H1 (cell line): ENCODE results near the gene EPHB3. TPM values are rescaled to one million over a fixed set of nuclear protein-coding genes. Genes with fewer than 3 reads are reported as not detected.

ENCODE experiments used
- CTCF ChIA-PET: fragments of 300-600 bp; sonication (Branson Sonifier 250); formaldehyde crosslinking; loops from one replicate; lab custom pipeline; 2021; ENCODE audit not compliant: partially characterized antibody; lab: Charles Lee
- POLR2A ChIA-PET: fragments of 300-600 bp; sonication (Branson Sonifier 250); formaldehyde crosslinking; loops from one replicate; lab custom pipeline; 2021; ENCODE audit warnings: inconsistent platforms; ENCODE audit not compliant: partially characterized antibody; lab: Charles Lee
- DNase-seq, 2 experiments: peaks; one replicate each; pipeline versions ENCODE4 v3.0.0 to v3.0.0-alpha.2; 2010 to 2022; ENCODE audit warnings: low spot score in 2 of 2, low read depth in 1 of 2, mixed read lengths in 1 of 2
- FAIRE-seq: peaks from 2 replicates; lab custom pipeline; 2011; peaks lifted over from hg19 to GRCh38; lab: Jason Lieb, UNC
- H2AFZ ChIP-seq: 2 replicates; pipeline ENCODE4 v1.8.1; 2012; ENCODE audit warnings: low read length, inconsistent platforms
- H2AK5ac ChIP-seq: 2 replicates; pipeline ENCODE4 v1.6.1; 2013; ENCODE audit warnings: low read depth, low read length
- H2BK120ac ChIP-seq: replicated peaks from 2 replicates; pipeline ENCODE3; 2013; ENCODE audit warnings: low read depth, low read length, inconsistent platforms
- H2BK12ac ChIP-seq: 2 replicates; pipeline ENCODE4 v1.6.1; 2013; ENCODE audit warnings: low read depth, low read length
- H2BK15ac ChIP-seq: 2 replicates; pipeline ENCODE4 v1.6.1; 2013; ENCODE audit warnings: low read length
- H2BK20ac ChIP-seq: 2 replicates; pipeline ENCODE4 v1.6.1; 2013; ENCODE audit warnings: low read length
- H2BK5ac ChIP-seq: 2 replicates; pipeline ENCODE4 v1.6.1; 2013; ENCODE audit warnings: low read depth, low read length
- H3K14ac ChIP-seq: 2 replicates; pipeline ENCODE4 v1.6.1; 2013; ENCODE audit warnings: inconsistent platforms; ENCODE audit not compliant: insufficient read length
- H3K18ac ChIP-seq: 2 replicates; pipeline ENCODE4 v1.6.1; 2013; ENCODE audit warnings: low read length; ENCODE audit errors: extremely low read depth
- H3K23ac ChIP-seq: 2 replicates; pipeline ENCODE4 v1.6.1; 2013; ENCODE audit warnings: inconsistent platforms; ENCODE audit not compliant: insufficient read length
- H3K23me2 ChIP-seq: 2 replicates; pipeline ENCODE4 v1.6.1; 2013; ENCODE audit warnings: low read depth, low read length
- H3K27ac ChIP-seq: 2 replicates; pipeline ENCODE4 v1.6.1; 2011; ENCODE audit warnings: low read depth, low read length, inconsistent platforms
- H3K27me3 ChIP-seq, 4 experiments: replicated peaks in 1 of 4; 1 replicate in 1 of 4; 2 replicates in 3 of 4; pipeline versions ENCODE4 v1.6.1 to v1.8.1; 2011 to 2013; ENCODE audit warnings: low read length in 3 of 4, mild to moderate bottlenecking in 3 of 4, inconsistent platforms in 2 of 4, mixed read lengths in 2 of 4, moderate library complexity in 1 of 4; ENCODE audit not compliant: control insufficient read depth in 3 of 4, insufficient read depth in 3 of 4; ENCODE audit errors: extremely low read depth in 1 of 4
- H3K36me3 ChIP-seq, 4 experiments: 2 replicates each; pipeline versions ENCODE4 v1.6.1 to v1.8.1; 2011 to 2013; ENCODE audit warnings: mild to moderate bottlenecking in 4 of 4, low read length in 3 of 4, moderate library complexity in 2 of 4, control low read depth in 1 of 4, inconsistent platforms in 1 of 4; ENCODE audit not compliant: insufficient read depth in 4 of 4, control insufficient read depth in 2 of 4
- H3K4ac ChIP-seq: replicated peaks from 2 replicates; pipeline ENCODE3; 2013; ENCODE audit warnings: low read length, low read depth, mixed read lengths, inconsistent platforms; ENCODE audit not compliant: insufficient read length
- H3K4me1 ChIP-seq, 4 experiments: replicated peaks in 1 of 4; 1 replicate in 1 of 4; 2 replicates in 3 of 4; pipeline versions ENCODE4 v1.6.1 to v1.8.1; 2011 to 2013; ENCODE audit warnings: low read length in 3 of 4, inconsistent platforms in 2 of 4, mixed read lengths in 1 of 4; ENCODE audit not compliant: insufficient read depth in 4 of 4, control insufficient read depth in 3 of 4
- H3K4me2 ChIP-seq, 2 experiments: 2 replicates each; pipeline versions ENCODE4 v1.6.1 to v1.8.1; 2011 to 2013; ENCODE audit warnings: low read depth in 2 of 2, low read length in 2 of 2, control low read depth in 1 of 2, inconsistent platforms in 1 of 2, mild to moderate bottlenecking in 1 of 2; ENCODE audit not compliant: insufficient read depth in 1 of 2
- H3K4me3 ChIP-seq, 4 experiments: fragments of 200-600, 300-600 bp in 1 of 4; sonication (generic), shearing (Covaris generic), sonication (Bioruptor Twin) in 1 of 4; 2 replicates each; pipeline versions ENCODE4 v1.5.1 to v1.8.1; 2011 to 2016; ENCODE audit warnings: low read length in 4 of 4, low read depth in 3 of 4, control low read depth in 2 of 4, inconsistent platforms in 2 of 4, mild to moderate bottlenecking in 2 of 4, mixed read lengths in 1 of 4, moderate library complexity in 1 of 4; ENCODE audit not compliant: insufficient read depth in 2 of 4; ENCODE audit errors: extremely low read depth in 1 of 4
- H3K56ac ChIP-seq: replicated peaks from 2 replicates; pipeline ENCODE3; 2013; ENCODE audit warnings: low read depth, mild to moderate bottlenecking, mixed read lengths, low read length, inconsistent platforms; ENCODE audit not compliant: insufficient read length
- H3K79me1 ChIP-seq: 2 replicates; pipeline ENCODE4 v1.6.1; 2013; ENCODE audit warnings: low read depth, low read length, control low read depth
- H3K79me2 ChIP-seq, 2 experiments: 2 replicates each; pipeline versions ENCODE4 v1.6.1 to v1.8.1; 2012 to 2013; ENCODE audit warnings: low read length in 2 of 2, mild to moderate bottlenecking in 2 of 2, inconsistent platforms in 1 of 2; ENCODE audit not compliant: insufficient read depth in 2 of 2, control insufficient read depth in 1 of 2
- H3K9ac ChIP-seq, 4 experiments: replicated peaks in 1 of 4; 1 replicate in 1 of 4; 2 replicates in 3 of 4; pipeline versions ENCODE4 v1.6.1 to v1.8.1; 2011 to 2013; ENCODE audit warnings: low read depth in 3 of 4, low read length in 3 of 4, control low read depth in 2 of 4, mild to moderate bottlenecking in 2 of 4, moderate library complexity in 2 of 4, inconsistent platforms in 1 of 4; ENCODE audit errors: extremely low read depth in 1 of 4
- H3K9me3 ChIP-seq, 2 experiments: 2 replicates each; pipeline versions ENCODE4 v1.6.1 to v1.8.1; 2012 to 2013; ENCODE audit warnings: mild to moderate bottlenecking in 2 of 2, moderate library complexity in 2 of 2, control low read depth in 1 of 2, inconsistent platforms in 1 of 2, low read depth in 1 of 2, low read length in 1 of 2, mixed read lengths in 1 of 2; ENCODE audit not compliant: insufficient read depth in 2 of 2
- H4K20me1 ChIP-seq, 2 experiments: replicated peaks in 1 of 2; 2 replicates each; pipeline versions ENCODE3 to v1.8.1; 2011 to 2013; ENCODE audit warnings: inconsistent platforms in 2 of 2, low read length in 2 of 2, mild to moderate bottlenecking in 1 of 2; ENCODE audit not compliant: insufficient read depth in 2 of 2, control insufficient read depth in 1 of 2
- H4K5ac ChIP-seq: 2 replicates; pipeline ENCODE4 v1.6.1; 2013; ENCODE audit warnings: low read length, low read depth, mixed read lengths, inconsistent platforms; ENCODE audit not compliant: insufficient read length
- H4K8ac ChIP-seq: 2 replicates; pipeline ENCODE4 v1.8.0; 2013; ENCODE audit warnings: mild to moderate bottlenecking, moderate library complexity, low read length, inconsistent platforms; ENCODE audit not compliant: insufficient read depth; ENCODE audit errors: extremely low read depth
- H4K91ac ChIP-seq: replicated peaks from 2 replicates; pipeline ENCODE3; 2013; ENCODE audit warnings: low read length, mixed read lengths, inconsistent platforms; ENCODE audit not compliant: insufficient read length
- BCL11A ChIP-seq, 2 experiments: IDR thresholded peaks; one replicate each; pipeline ENCODE4 v1.6.1; 2011; ENCODE audit warnings: low read depth in 2 of 2, low read length in 2 of 2, mild to moderate bottlenecking in 2 of 2
- CTBP2 ChIP-seq: IDR thresholded peaks from 2 replicates; pipeline ENCODE4 v1.7.0; 2011; ENCODE audit warnings: borderline replicate concordance, mild to moderate bottlenecking, moderate library complexity, mixed read lengths, low read length; ENCODE audit not compliant: insufficient read depth, insufficient read length
- KDM1A ChIP-seq: fragments of 200-600, 300-600 bp; sonication (generic); IDR thresholded peaks from 2 replicates; pipeline ENCODE4 v1.7.1; 2016; ENCODE audit warnings: mild to moderate bottlenecking, low read length, borderline replicate concordance
- NRF1 ChIP-seq: IDR thresholded peaks from 2 replicates; pipeline ENCODE4 v1.6.1; 2011; ENCODE audit warnings: mild to moderate bottlenecking, low read depth, low read length, improper control_type of control experiment
- POU5F1 ChIP-seq: IDR thresholded peaks from 2 replicates; pipeline ENCODE4 v1.6.1; 2011; ENCODE audit warnings: low read depth, mild to moderate bottlenecking, low read length, moderate library complexity
- RAD21 ChIP-seq, 2 experiments: IDR thresholded peaks in 1 of 2; conservative IDR thresholded peaks in 1 of 2; 2 replicates each; pipeline ENCODE4 v1.6.1; 2011; ENCODE audit warnings: low read depth in 2 of 2, low read length in 2 of 2, improper control_type of control experiment in 1 of 2, inconsistent platforms in 1 of 2, mild to moderate bottlenecking in 1 of 2, moderate library complexity in 1 of 2
- SAP30 ChIP-seq: fragments of 300-600 bp; sonication (generic); IDR thresholded peaks from 2 replicates; pipeline ENCODE4 v1.7.1; 2012; ENCODE audit warnings: low read length, moderate library complexity, mild to moderate bottlenecking, inconsistent platforms; ENCODE audit not compliant: insufficient read depth, insufficient replicate concordance
- SP2 ChIP-seq: IDR thresholded peaks from 2 replicates; pipeline ENCODE4 v1.6.1; 2012; ENCODE audit warnings: mild to moderate bottlenecking, low read length, inconsistent platforms
- TBP ChIP-seq: IDR thresholded peaks from 2 replicates; pipeline ENCODE4 v1.6.1; 2011; ENCODE audit warnings: low read depth, low read length, improper control_type of control experiment
- TCF12 ChIP-seq: IDR thresholded peaks from 2 replicates; pipeline ENCODE4 v1.6.1; 2011; ENCODE audit warnings: low read depth, mild to moderate bottlenecking, low read length
- YY1 ChIP-seq: IDR thresholded peaks from 2 replicates; pipeline ENCODE4 v1.6.1; 2011; ENCODE audit warnings: low read depth, mild to moderate bottlenecking, low read length
- WGBS, 2 experiments: shearing (Covaris generic) in 1 of 2; methylation state at CpG; one replicate each; pipeline versions ENCODE4 v1.1.6 to v1.1.7; 2013 to 2015; ENCODE audit warnings: low lambda C conversion rate in 2 of 2, mixed read lengths in 2 of 2, inconsistent platforms in 1 of 2, low coverage in 1 of 2, missing lambda C conversion rate in 1 of 2; ENCODE audit not compliant: insufficient replicate concordance in 2 of 2, insufficient coverage in 1 of 2, insufficient read length in 1 of 2; ENCODE audit errors: extremely low coverage in 1 of 2, missing lambda C conversion rate in 1 of 2; 5-methylcytosine and 5-hydroxymethylcytosine counted together
- polyA plus RNA-seq, 7 experiments: library from polyadenylated mRNA; depleted of rRNA in 3 of 7; stranded (reverse) in 5 of 7; unstranded in 2 of 7; fragments of >200 nt in 5 of 7; fragments of 200-250 nt in 2 of 7; gene quantifications; 1 replicate in 5 of 7; 2 replicates in 1 of 7; 4 replicates in 1 of 7; pipeline versions ENCODE4 v1.2.1 to v1.2.3, GENCODE V29; 2011 to 2013; ENCODE audit warnings: missing spikeins in 2 of 7, mixed read lengths in 2 of 7
- total RNA-seq: library from RNA; stranded (reverse); fragmentation: NEBNext Ultra II Directional; extraction: Animal tissue kit (Norgen Biotek cat#: 25700); gene quantifications from 2 replicates; pipeline ENCODE4 v1.2.1, GENCODE V29; 2021

Gene EPHB3
- total and polyA plus RNA-seq, 2 of the 8 experiments (the other 6 are each of a cell fraction or from before 2014, with no cell fraction given) = 0.41 to 0.91 TPM

GRCh38 chr3:184538666-184539431 is 22.7 kb upstream of the EPHB3 start:
- no peak for FAIRE-seq
- H3K18ac ChIP-seq = no peak overlapping the region
- no peaks in the 10 kb centered on the region; the same call in 1 of the 2 replicates for H3K79me1 ChIP-seq
- no peak overlapping the region for H3K56ac ChIP-seq
- ChIA-PET POLR2A (interaction anchor here (1.9 to 3.7 kb wide), 2 partner anchors 11 to 13 kb away, joined by 4 to 22 read pairs; no protein-coding TSS in a partner anchor), CTCF (interaction anchor here (0.6 to 12.0 kb wide), 26 partner anchors 10 to 265 kb away, joined by 3 to 223 read pairs (median 8); partner anchors contain the start of genes CLCN2, POLR2H and THPO)
- WGBS, 2 experiments = 79% methylated on average over 14 of the region's 14 CpGs; no CpG with 5 or more reads in 1 of the 2 experiments
- peak overlapping the region; percentile 93 for H2BK15ac ChIP-seq
- H2BK20ac ChIP-seq = 0 out of 2 replicates have a peak overlapping the region, but pooled peaks have one; percentile 29
- no peak overlapping the region for H3K4me3 ChIP-seq
- 0 out of 2 replicates have a peak overlapping the region, but pooled peaks have one; percentile 45 for H2AFZ ChIP-seq
- no peaks in the 10 kb centered on the region for H3K9me3 ChIP-seq
- H3K79me2 ChIP-seq = no peaks in the 10 kb centered on the region
- peak in 1 of 2 experiments; percentile 44 for DNase-seq
- peak overlapping the region; percentile 61 for H4K91ac ChIP-seq
- H4K20me1 ChIP-seq = no peaks in the 10 kb centered on the region
- H3K4ac ChIP-seq = no peak overlapping the region
- H4K5ac ChIP-seq = no peak overlapping the region
- H3K27me3 ChIP-seq = peaks cover 0 to 3% (median 0%) of the 10 kb centered on the region in 4 experiments; a peak in 1 of 7 replicates
- no peaks in the 10 kb centered on the region for H3K36me3 ChIP-seq
- 0 out of 2 replicates have a peak overlapping the region, but pooled peaks have one; percentile 19 for H2BK5ac ChIP-seq
- no peak overlapping the region for H3K14ac ChIP-seq
- H3K23ac ChIP-seq = no peak overlapping the region
- peaks cover 0 to 5% (median 2%) of the 10 kb centered on the region in 4 experiments; a peak in 4 of 7 replicates for H3K4me1 ChIP-seq
- no peak overlapping the region for H2AK5ac ChIP-seq
- peaks cover 3% of the 10 kb centered on the region; the same call in 1 of the 2 replicates for H3K23me2 ChIP-seq
- peak overlapping the region; percentile 87 for H2BK12ac ChIP-seq
- H3K9ac ChIP-seq = no peak overlapping the region
- no peak overlapping the region for H3K27ac ChIP-seq
- H3K4me2 ChIP-seq = no peak overlapping the region; a peak in 2 of 4 replicates
- peak overlapping the region; percentile 59 for H2BK120ac ChIP-seq
- no peak overlapping the region for H4K8ac ChIP-seq
- TF ChIP-seq SP2 = no peak
- TF ChIP-seq TBP = no peak
- no peak for TF ChIP-seq YY1
- no peak for TF ChIP-seq POU5F1
- TF ChIP-seq BCL11A (IDR thresholded peaks at IDR 0.05; ENCODE audit: low read depth in 2 of 2, low read length in 2 of 2) = no peak
- no peak for TF ChIP-seq CTBP2
- TF ChIP-seq SAP30 = no peak
- no peak for TF ChIP-seq KDM1A
- TF ChIP-seq NRF1 = no peak
- TF ChIP-seq TCF12 = no peak
- no peak for TF ChIP-seq RAD21 (IDR thresholded peaks at IDR 0.05 in 1 of 2, conservative IDR thresholded peaks at IDR 0.05 in 1 of 2; ENCODE audit: low read depth in 2 of 2, low read length in 2 of 2)
